Large intestine (tissue), 3 donors: ENCODE results near the gene USH2A. TPM values are rescaled to one million over a fixed set of nuclear protein-coding genes. Genes with fewer than 3 reads are reported as not detected.

Experiments
- DNase-seq, 2 donors: peaks; one replicate each; pipeline versions ENCODE4 v3.0.0 to v3.0.0-alpha.2; 2013
- H3K27ac ChIP-seq: one replicate; pipeline ENCODE4 v1.5.1; 2013; ENCODE audit warnings: low read length
- H3K27me3 ChIP-seq: 2 replicates; pipeline ENCODE4 v1.6.1; 2013; ENCODE audit warnings: low read length; ENCODE audit not compliant: control insufficient read depth, insufficient read depth
- H3K36me3 ChIP-seq: 2 replicates; pipeline ENCODE4 v1.6.1; 2013; ENCODE audit warnings: low read length; ENCODE audit not compliant: control insufficient read depth, insufficient read depth
- H3K4me1 ChIP-seq: one replicate; pipeline ENCODE4 v1.6.1; 2013; ENCODE audit warnings: low read length; ENCODE audit not compliant: control insufficient read depth, insufficient read depth
- H3K4me3 ChIP-seq: one replicate; pipeline ENCODE4 v1.5.1; 2013; ENCODE audit warnings: low read length
- H3K9me3 ChIP-seq: one replicate; pipeline ENCODE4 v1.6.1; 2013; ENCODE audit warnings: mild to moderate bottlenecking, low read depth, low read length, moderate library complexity; ENCODE audit not compliant: control insufficient read depth
- WGBS: methylation state at CpG from one replicate; pipeline ENCODE4 v1.1.5; 2013; ENCODE audit warnings: low lambda C conversion rate; ENCODE audit not compliant: insufficient coverage; 5-methylcytosine and 5-hydroxymethylcytosine counted together
- polyA plus RNA-seq: library from polyadenylated mRNA; unstranded; fragments of 120-200 nt; gene quantifications from one replicate; pipeline ENCODE4 v1.2.1, GENCODE V29; 2013

Gene USH2A
- polyA plus RNA-seq, 1 donor, result 0.06 TPM

- Histone ChIP-seq H3K4me1 (no peaks in the 10 kb centered on the region), H3K4me3 (no peak overlapping the region)
These were observed 532.8 kb downstream of the USH2A start for GRCh38 chr1:215890438-215890837.

GRCh38 chr1:215889871-215890270, 533.4 kb downstream of the USH2A start:
- peaks cover 5% of the 10 kb centered on the region for H3K27me3 ChIP-seq
- no peaks in the 10 kb centered on the region for H3K36me3 ChIP-seq
- H3K4me1 ChIP-seq, result no peaks in the 10 kb centered on the region
- H3K9me3 ChIP-seq, result no peaks in the 10 kb centered on the region
- DNase-seq, result no peak
- H3K27ac ChIP-seq, result no peak overlapping the region
- no peak overlapping the region for H3K4me3 ChIP-seq
- WGBS, result no CpG with 5 or more reads among the region's 3 CpGs

More at GRCh38 chr1:215890438-215890837, 532.8 kb downstream of the USH2A start:
- Histone ChIP-seq H3K27ac (no peak overlapping the region), H3K36me3 (no peaks in the 10 kb centered on the region), H3K27me3 (peaks cover 6% of the 10 kb centered on the region), H3K9me3 (no peaks in the 10 kb centered on the region)
- DNase-seq, result no peak
- WGBS, result 94% methylated on average over 2 of the region's 3 CpGs

GRCh38 chr1:215888159-215888558, 535.1 kb downstream of the USH2A start:
- Histone ChIP-seq H3K36me3 (no peaks in the 10 kb centered on the region), H3K4me1 (no peaks in the 10 kb centered on the region), H3K27me3 (peaks cover 4% of the 10 kb centered on the region), H3K27ac (no peak overlapping the region), H3K9me3 (no peaks in the 10 kb centered on the region), H3K4me3 (no peak overlapping the region)
- WGBS, result 100% methylated on average over 1 of the region's 6 CpGs
- DNase-seq, result no peak

GRCh38 chr1:215887627-215888026, 535.6 kb downstream of the USH2A start:
- Histone ChIP-seq H3K9me3 (no peaks in the 10 kb centered on the region), H3K27ac (no peak overlapping the region), H3K27me3 (peaks cover 4% of the 10 kb centered on the region), H3K4me3 (no peak overlapping the region), H3K36me3 (no peaks in the 10 kb centered on the region), H3K4me1 (no peaks in the 10 kb centered on the region)
- no peak for DNase-seq
- no CpG with 5 or more reads among the region's 2 CpGs for WGBS

- H3K4me1 ChIP-seq, result no peaks in the 10 kb centered on the region
- no peak overlapping the region for H3K4me3 ChIP-seq
- no peaks in the 10 kb centered on the region for H3K27me3 ChIP-seq
- no peaks in the 10 kb centered on the region for H3K9me3 ChIP-seq
- 100% methylated on average over 2 of the region's 3 CpGs for WGBS
- DNase-seq, result no peak
- no peaks in the 10 kb centered on the region for H3K36me3 ChIP-seq
- H3K27ac ChIP-seq, result no peak overlapping the region
These were observed 540.2 kb downstream of the USH2A start for GRCh38 chr1:215883004-215883403.

- no peak overlapping the region for H3K4me3 ChIP-seq
- H3K27ac ChIP-seq, result no peak overlapping the region
- no peaks in the 10 kb centered on the region for H3K27me3 ChIP-seq
- no peak for DNase-seq
- H3K9me3 ChIP-seq, result no peaks in the 10 kb centered on the region
- H3K36me3 ChIP-seq, result no peaks in the 10 kb centered on the region
- no peaks in the 10 kb centered on the region for H3K4me1 ChIP-seq
- 90% methylated on average over 4 of the region's 5 CpGs for WGBS
These were observed 544.4 kb downstream of the USH2A start for GRCh38 chr1:215878843-215879242.

- Histone ChIP-seq H3K27ac (no peak overlapping the region), H3K27me3 (no peaks in the 10 kb centered on the region), H3K36me3 (no peaks in the 10 kb centered on the region), H3K9me3 (no peaks in the 10 kb centered on the region), H3K4me1 (no peaks in the 10 kb centered on the region), H3K4me3 (no peak overlapping the region)
- 0% methylated on average over 1 of the region's 5 CpGs for WGBS
- no peak for DNase-seq
These were observed 545.1 kb downstream of the USH2A start for GRCh38 chr1:215878128-215878527.

GRCh38 chr1:215877452-215877951, 545.7 kb downstream of the USH2A start:
- no peak overlapping the region for H3K4me3 ChIP-seq
- H3K27me3 ChIP-seq, result no peaks in the 10 kb centered on the region
- H3K27ac ChIP-seq, result no peak overlapping the region
- DNase-seq, result peak in 1 of 2 donors; percentile 25
- H3K36me3 ChIP-seq, result no peaks in the 10 kb centered on the region
- 41% methylated on average over 3 of the region's 5 CpGs for WGBS
- H3K9me3 ChIP-seq, result no peaks in the 10 kb centered on the region
- no peaks in the 10 kb centered on the region for H3K4me1 ChIP-seq

- no peaks in the 10 kb centered on the region for H3K36me3 ChIP-seq
- no peak for DNase-seq
- H3K9me3 ChIP-seq, result no peaks in the 10 kb centered on the region
- no CpG with 5 or more reads among the region's 1 CpG for WGBS
- no peak overlapping the region for H3K27ac ChIP-seq
- H3K27me3 ChIP-seq, result no peaks in the 10 kb centered on the region
- H3K4me3 ChIP-seq, result no peak overlapping the region
- no peaks in the 10 kb centered on the region for H3K4me1 ChIP-seq
These were observed 547.5 kb downstream of the USH2A start for GRCh38 chr1:215875712-215876111.

GRCh38 chr1:215875236-215875635, 548.0 kb downstream of the USH2A start:
- WGBS, result 85% methylated on average over 3 of the region's 3 CpGs
- H3K9me3 ChIP-seq, result no peaks in the 10 kb centered on the region
- no peak overlapping the region for H3K4me3 ChIP-seq
- no peaks in the 10 kb centered on the region for H3K4me1 ChIP-seq
- no peak overlapping the region for H3K27ac ChIP-seq
- DNase-seq, result no peak
- no peaks in the 10 kb centered on the region for H3K36me3 ChIP-seq
- H3K27me3 ChIP-seq, result no peaks in the 10 kb centered on the region

GRCh38 chr1:215872658-215873057, 550.6 kb downstream of the USH2A start:
- Histone ChIP-seq H3K27ac (no peak overlapping the region), H3K36me3 (no peaks in the 10 kb centered on the region), H3K9me3 (no peaks in the 10 kb centered on the region), H3K4me3 (no peak overlapping the region), H3K27me3 (no peaks in the 10 kb centered on the region), H3K4me1 (no peaks in the 10 kb centered on the region)
- DNase-seq, result no peak
- WGBS, result no CpG with 5 or more reads among the region's 3 CpGs
